A549 (cell line): Measurements from ENCODE around the gene TM2D3.
"Not testable (repeated sequence)": the region's sequence is repeated elsewhere in the genome, so short reads cannot be mapped to it uniquely, and the experiment has no call there.

Experiments used
- CTCF ChIP-seq: fragments of >200 bp; sonication (Bioruptor Twin); formaldehyde crosslinking; IDR thresholded peaks from 3 replicates; pipeline ENCODE4 v1.5.1; 2016
- ELK1 ChIP-seq: fragments of 150-350 bp; IDR thresholded peaks from 2 replicates; pipeline ENCODE4 v1.6.1; 2014; ENCODE audit warnings: low read depth, mild to moderate bottlenecking, low read length
- EP300 ChIP-seq, 2 experiments: fragments of >200 bp; sonication (Bioruptor Twin); formaldehyde crosslinking; IDR thresholded peaks; 2 replicates in 1 of 2; 3 replicates in 1 of 2; pipeline ENCODE4 v1.6.1; 2016 to 2017
- JUN ChIP-seq, 2 experiments: fragments of >200 bp; sonication (Bioruptor Twin); formaldehyde crosslinking; IDR thresholded peaks; 2 replicates in 1 of 2; 3 replicates in 1 of 2; pipeline ENCODE4 v1.6.1; 2016 to 2017
- MAFK ChIP-seq: fragments of 450-650 bp; IDR thresholded peaks from 2 replicates; pipeline ENCODE4 v1.6.1; 2014; ENCODE audit not compliant: partially characterized antibody
- POLR2A ChIP-seq: IDR thresholded peaks from 2 replicates; pipeline ENCODE4 v1.6.1; 2012; ENCODE audit warnings: mild to moderate bottlenecking, low read length
- RAD21 ChIP-seq, 2 experiments: fragments of >200 bp in 1 of 2; sonication (Bioruptor Twin) in 1 of 2; formaldehyde crosslinking in 1 of 2; IDR thresholded peaks in 1 of 2; conservative IDR thresholded peaks in 1 of 2; 2 replicates in 1 of 2; 3 replicates in 1 of 2; pipeline ENCODE4 v1.6.1; 2012 to 2018; ENCODE audit warnings: inconsistent platforms in 1 of 2
- REST ChIP-seq: fragments of 200-600 bp; sonication (generic); IDR thresholded peaks from 2 replicates; pipeline ENCODE4 v1.6.1; 2016; ENCODE audit warnings: antibody characterized with exemption, mild to moderate bottlenecking, moderate library complexity
- RNF2 ChIP-seq: fragments of 200-600 bp; sonication (generic); IDR thresholded peaks from 2 replicates; pipeline ENCODE4 v1.6.1; 2016; ENCODE audit warnings: low read depth, mild to moderate bottlenecking, antibody characterized with exemption, moderate library complexity, borderline replicate concordance
- SREBF2 ChIP-seq: fragments of 450-650 bp; IDR thresholded peaks from 2 replicates; pipeline ENCODE4 v1.6.1; 2014; ENCODE audit warnings: mild to moderate bottlenecking, moderate library complexity
- USF2 ChIP-seq: fragments of 450-650 bp; IDR thresholded peaks from 2 replicates; pipeline ENCODE4 v1.6.1; 2014; ENCODE audit warnings: antibody characterized with exemption

- not testable (repeated sequence) for TF ChIP-seq CTCF; REST; SREBF2; RAD21 (conservative IDR thresholded peaks at IDR 0.05 in 1 of 2, IDR thresholded peaks at IDR 0.05 in 1 of 2); POLR2A; EP300 (IDR thresholded peaks at IDR 0.05); MAFK; JUN (IDR thresholded peaks at IDR 0.05); RNF2; USF2; ELK1
Measured at GRCh38 chr15:101626729-101627128, 25.5 kb downstream of the TM2D3 start.
